SK-N-SH (cell line): ENCODE data around the gene MYO9A. TPM values are rescaled to one million over a fixed set of nuclear protein-coding genes. Genes with fewer than 3 reads are reported as not detected.

Experiments
- CTCF ChIA-PET: fragments of 300-600, 350-600 bp; formaldehyde crosslinking; extraction: SDS; loops from one replicate; lab custom pipeline; 2021; lab: Yijun Ruan, JAX
- POLR2A ChIA-PET: fragments of 350-600 bp; sonication (Branson Sonifier 250); formaldehyde crosslinking; extraction: SDS; loops from one replicate; lab custom pipeline; 2020; ENCODE audit warnings: antibody characterized with exemption, inconsistent platforms; lab: Yijun Ruan, JAX
- DNase-seq: peaks from one replicate; pipeline ENCODE4 v3.0.0; 2012
- H2AFZ ChIP-seq: fragments of 200-600 bp; sonication (generic); 2 replicates; pipeline ENCODE4 v1.8.1; 2016; ENCODE audit warnings: antibody characterized with exemption, mild to moderate bottlenecking, low read depth
- H3F3A ChIP-seq: fragments of 200-600 bp; sonication (generic); replicated peaks from 2 replicates; pipeline ENCODE3; 2016; ENCODE audit warnings: antibody characterized with exemption, mild to moderate bottlenecking; ENCODE audit not compliant: insufficient read depth
- H3K27ac ChIP-seq, 2 experiments: fragments of 200-500 bp in 1 of 2; fragments of 200-600 bp in 1 of 2; sonication (Bioruptor generic) in 1 of 2; sonication (generic), shearing (Covaris generic) in 1 of 2; 2 replicates each; pipeline versions ENCODE4 v1.5.1 to v1.6.1; 2014 to 2016; ENCODE audit warnings: low read depth in 2 of 2, inconsistent platforms in 1 of 2, low read length in 1 of 2, mild to moderate bottlenecking in 1 of 2, mixed read lengths in 1 of 2
- H3K27me3 ChIP-seq: fragments of 200-600 bp; sonication (generic), shearing (Covaris generic); 2 replicates; pipeline ENCODE4 v1.6.1; 2016; ENCODE audit warnings: mixed run types; ENCODE audit not compliant: insufficient read depth
- H3K36me3 ChIP-seq, 2 experiments: fragments of 200-500 bp in 1 of 2; fragments of 200-600 bp in 1 of 2; sonication (Bioruptor generic) in 1 of 2; sonication (generic) in 1 of 2; replicated peaks in 1 of 2; 2 replicates each; pipeline versions ENCODE3 to v1.5.1; 2014 to 2016; ENCODE audit warnings: low read length in 1 of 2, mild to moderate bottlenecking in 1 of 2; ENCODE audit not compliant: insufficient read depth in 2 of 2, control insufficient read depth in 1 of 2
- H3K4me1 ChIP-seq, 2 experiments: fragments of 200-500 bp in 1 of 2; fragments of 200-600 bp in 1 of 2; sonication (Bioruptor generic) in 1 of 2; sonication (generic), shearing (Covaris generic) in 1 of 2; 2 replicates each; pipeline versions ENCODE4 v1.5.1 to v1.6.1; 2014 to 2016; ENCODE audit warnings: low read depth in 1 of 2, low read length in 1 of 2, mixed run types in 1 of 2; ENCODE audit not compliant: insufficient read depth in 2 of 2, control insufficient read depth in 1 of 2
- H3K4me2 ChIP-seq: fragments of 200-600 bp; sonication (generic), shearing (Covaris generic); 2 replicates; pipeline ENCODE4 v1.6.1; 2017; ENCODE audit warnings: mixed run types
- H3K4me3 ChIP-seq, 2 experiments: fragments of 200-500 bp in 1 of 2; fragments of 200-600 bp in 1 of 2; sonication (Bioruptor generic) in 1 of 2; sonication (generic), shearing (Covaris generic) in 1 of 2; 2 replicates each; pipeline versions ENCODE4 v1.5.1 to v1.8.1; 2014 to 2016; ENCODE audit warnings: low read depth in 2 of 2, inconsistent platforms in 1 of 2, low read length in 1 of 2, mild to moderate bottlenecking in 1 of 2, mixed read lengths in 1 of 2, moderate library complexity in 1 of 2
- H3K79me2 ChIP-seq: fragments of 200-600 bp; sonication (generic); 2 replicates; pipeline ENCODE4 v1.8.1; 2017; ENCODE audit warnings: mild to moderate bottlenecking; ENCODE audit not compliant: insufficient read depth
- H3K9ac ChIP-seq: fragments of 200-600 bp; sonication (generic); 2 replicates; pipeline ENCODE4 v1.6.1; 2017; ENCODE audit warnings: mixed run types
- H3K9me2 ChIP-seq: fragments of 200-600 bp; sonication (generic); 2 replicates; pipeline ENCODE4 v1.6.1; 2017; ENCODE audit warnings: mixed run types
- H3K9me3 ChIP-seq: fragments of 200-600 bp; sonication (generic); 2 replicates; pipeline ENCODE4 v1.6.1; 2017; ENCODE audit warnings: mixed run types, mild to moderate bottlenecking, moderate library complexity
- H4K20me1 ChIP-seq: fragments of 200-600 bp; sonication (generic); 2 replicates; pipeline ENCODE4 v1.6.1; 2017; ENCODE audit warnings: mild to moderate bottlenecking, mixed run types; ENCODE audit not compliant: insufficient read depth
- CHD2 ChIP-seq: fragments of 150-350 bp; IDR thresholded peaks from 2 replicates; pipeline ENCODE4 v1.6.1; 2018; ENCODE audit warnings: low read length; ENCODE audit not compliant: partially characterized antibody
- ELF1 ChIP-seq: IDR thresholded peaks from 2 replicates; pipeline ENCODE4 v1.4.0; 2012
- EP300 ChIP-seq, 2 experiments: IDR thresholded peaks; 2 replicates each; pipeline versions ENCODE4 v1.4.0 to v1.6.1; 2012; ENCODE audit warnings: borderline replicate concordance in 1 of 2, low read depth in 1 of 2, low read length in 1 of 2
- EZH2phosphoT487 ChIP-seq: fragments of 200-600 bp; sonication (generic); IDR thresholded peaks from 2 replicates; pipeline ENCODE4 v1.6.1; 2017; ENCODE audit warnings: low read depth, mixed run types, mild to moderate bottlenecking, antibody characterized with exemption, moderate library complexity, borderline replicate concordance
- FOXJ3 ChIP-seq: sonication (generic); formaldehyde crosslinking; IDR thresholded peaks from 2 replicates; pipeline ENCODE4 v1.5.1; 2020; ENCODE audit warnings: mild to moderate bottlenecking, missing genetic modification reagents
- GATA2 ChIP-seq: sonication (generic); formaldehyde crosslinking; IDR thresholded peaks from 2 replicates; pipeline ENCODE4 v1.5.0; 2020; ENCODE audit warnings: mild to moderate bottlenecking, missing genetic modification reagents
- MEF2A ChIP-seq: IDR thresholded peaks from 2 replicates; pipeline ENCODE4 v1.4.0; 2012; ENCODE audit warnings: low read depth, borderline replicate concordance
- MXI1 ChIP-seq: IDR thresholded peaks from 2 replicates; pipeline ENCODE4 v1.6.1; 2012; ENCODE audit warnings: mild to moderate bottlenecking, low read depth, low read length, improper control_type of control experiment
- NRF1 ChIP-seq: IDR thresholded peaks from 2 replicates; pipeline ENCODE4 v1.6.1; 2012; ENCODE audit warnings: low read depth, mild to moderate bottlenecking, low read length
- RCOR1 ChIP-seq: fragments of 150-350 bp; IDR thresholded peaks from 2 replicates; pipeline ENCODE4 v1.6.1; 2017; ENCODE audit warnings: antibody characterized with exemption, low read length
- SIN3A ChIP-seq: IDR thresholded peaks from 2 replicates; pipeline ENCODE4 v1.6.1; 2012; ENCODE audit warnings: low read depth, mild to moderate bottlenecking, low read length, moderate library complexity, borderline replicate concordance
- TCF12 ChIP-seq: IDR thresholded peaks from 2 replicates; pipeline ENCODE4 v1.4.0; 2012
- WGBS: methylation state at CpG from one replicate; pipeline ENCODE4 v1.1.6; 2017; ENCODE audit warnings: low lambda C conversion rate; 5-methylcytosine and 5-hydroxymethylcytosine counted together
- polyA plus RNA-seq, 3 experiments: library from polyadenylated mRNA; depleted of rRNA; stranded (reverse); fragments of >200 nt; gene quantifications; 2 replicates each; pipeline ENCODE4 v1.2.3, GENCODE V29; 2012
- TF ChIP-seq, protein P1 (sequence below): IDR thresholded peaks from 2 replicates; pipeline ENCODE4; 2012
- TF ChIP-seq, protein P2 (sequence below): IDR thresholded peaks from 2 replicates; pipeline ENCODE4 v1.6.1; 2012; ENCODE audit warnings: mild to moderate bottlenecking, low read depth, low read length, moderate library complexity
- TF ChIP-seq, protein P3 (sequence below): fragments of 200-600 bp; sonication (generic); IDR thresholded peaks from 2 replicates; pipeline ENCODE4 v1.6.1; 2017; ENCODE audit warnings: antibody characterized with exemption, mild to moderate bottlenecking, moderate library complexity
- TF ChIP-seq, protein P4 (sequence below): fragments of 150-350 bp; IDR thresholded peaks from 2 replicates; pipeline ENCODE4 v1.6.1; 2017; ENCODE audit warnings: antibody characterized with exemption, low read length, low read depth, borderline replicate concordance
- TF ChIP-seq, protein P5 (sequence below): IDR thresholded peaks from 2 replicates; pipeline ENCODE4 v1.4.0; 2012; ENCODE audit warnings: low read depth
- TF ChIP-seq, protein P6 (sequence below): IDR thresholded peaks from 2 replicates; pipeline ENCODE4 v1.4.0; 2012; ENCODE audit warnings: low read depth, borderline replicate concordance

MYO9A gene
- polyA plus RNA-seq, 1 of the 3 experiments (the other 2 are of a cell fraction): 4.1 TPM

DNA sequence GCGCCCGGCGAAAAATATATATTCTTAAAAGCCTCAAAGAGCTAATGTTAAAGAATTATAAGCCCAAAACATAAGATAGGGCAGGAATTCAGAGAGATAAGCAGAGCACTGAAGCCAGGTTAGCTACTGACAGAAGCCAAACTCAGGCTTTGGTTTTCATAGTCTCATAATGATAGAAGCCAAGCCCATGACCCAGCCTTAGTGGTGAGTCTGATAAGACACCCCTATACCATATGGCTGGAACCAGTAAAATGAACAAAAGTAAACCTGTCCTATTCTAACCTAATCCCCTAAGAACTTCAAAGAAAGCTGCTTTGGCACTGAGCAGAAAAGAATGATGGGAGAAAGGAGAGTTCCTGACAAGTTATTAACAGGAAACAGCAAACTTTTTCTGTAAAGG is 25.9 kb downstream of the MYO9A start:
- Histone ChIP-seq H3K9ac (no peak overlapping the region), H3K9me3 (no peaks in the 10 kb centered on the region), H3K4me1 (no peaks in the 10 kb centered on the region), H3K4me2 (no peak overlapping the region), H4K20me1 (peaks cover 11% of the 10 kb centered on the region; the same call in 1 of the 2 replicates), H3F3A (no peaks in the 10 kb centered on the region), H3K4me3 (no peak overlapping the region), H3K27ac (no peak overlapping the region), H2AFZ (no peak overlapping the region), H3K27me3 (no peaks in the 10 kb centered on the region), H3K9me2 (no peaks in the 10 kb centered on the region), H3K79me2 (peaks cover 50% of the 10 kb centered on the region), H3K36me3 (peaks cover 0 to 12% of the 10 kb centered on the region in 2 experiments)
- CTCF ChIA-PET: interaction anchor here (0.9 kb wide), 1 partner anchor 108 kb away, joined by 3 read pairs; no protein-coding TSS in a partner anchor
- TF ChIP-seq EP300 (IDR thresholded peaks at IDR 0.05; ENCODE audit: borderline replicate concordance in 1 of 2, low read depth in 1 of 2, low read length in 1 of 2) (no peak), CHD2 (no peak), NRF1 (no peak), GATA2 (CRISPR knock-in tag) (no peak), RCOR1 (no peak), EZH2phosphoT487 (no peak), MXI1 (no peak), TCF12 (no peak)
- WGBS: 100% methylated on average over 3 of the region's 3 CpGs
- DNase-seq: no peak
- POLR2A ChIA-PET: interaction anchor here (0.9 kb wide), 1 partner anchor 26 kb away, joined by 3 read pairs; the partner anchor contains the start of genes MYO9A and SENP8

DNA sequence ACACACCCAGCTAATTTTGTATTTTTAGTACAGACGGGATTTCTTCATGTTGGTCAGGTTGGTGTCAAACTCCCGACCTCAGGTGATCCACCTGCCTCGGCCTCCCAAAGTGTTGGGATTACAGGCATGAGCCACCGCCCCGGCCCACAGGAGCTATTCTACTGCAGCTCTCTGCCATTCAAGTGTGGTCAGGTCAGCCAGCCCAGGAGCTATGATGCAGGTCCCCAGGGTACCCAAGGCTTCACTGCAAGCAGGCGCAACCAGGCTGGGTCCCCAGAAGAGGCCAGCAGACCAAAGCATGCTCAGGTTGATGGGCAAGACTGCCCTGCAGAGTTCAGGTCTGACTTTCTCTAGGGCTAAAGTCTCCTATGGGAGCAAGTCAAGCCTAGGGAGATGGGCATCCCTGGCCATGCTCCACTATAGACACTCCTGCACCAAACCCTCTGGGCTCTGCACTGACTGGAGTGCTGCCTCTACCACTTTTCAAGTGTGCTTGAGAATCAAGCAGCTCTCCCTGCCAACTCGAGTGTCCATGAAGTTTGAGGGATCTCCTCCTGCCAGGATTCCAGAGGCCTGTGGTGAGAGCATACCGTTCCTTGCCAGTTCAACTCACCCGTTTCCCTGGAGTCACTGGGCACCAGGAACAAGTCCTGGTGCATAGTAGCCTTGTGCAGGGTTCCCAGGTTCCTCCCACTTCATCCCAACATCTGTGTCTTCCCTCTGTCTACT is 30.9 kb downstream of the MYO9A start:
- ChIA-PET POLR2A (no interaction called here), CTCF (no interaction called here)
- no peak overlapping the region for H3K4me2 ChIP-seq
- H3K9ac ChIP-seq: no peak overlapping the region
- H3F3A ChIP-seq: no peaks in the 10 kb centered on the region
- H3K9me3 ChIP-seq: no peaks in the 10 kb centered on the region
- H3K27ac ChIP-seq: no peak overlapping the region
- no peaks in the 10 kb centered on the region for H3K9me2 ChIP-seq
- H3K36me3 ChIP-seq: peaks cover 0 to 8% of the 10 kb centered on the region in 2 experiments
- no peaks in the 10 kb centered on the region for H3K4me1 ChIP-seq
- DNase-seq: no peak
- WGBS: 95% methylated on average over 8 of the region's 9 CpGs
- peaks cover 32% of the 10 kb centered on the region for H3K79me2 ChIP-seq
- no peaks in the 10 kb centered on the region for H3K27me3 ChIP-seq
- peaks cover 10% of the 10 kb centered on the region; the same call in 1 of the 2 replicates for H4K20me1 ChIP-seq
- H3K4me3 ChIP-seq: no peak overlapping the region
- no peak overlapping the region for H2AFZ ChIP-seq
- TF ChIP-seq, protein P1, sequence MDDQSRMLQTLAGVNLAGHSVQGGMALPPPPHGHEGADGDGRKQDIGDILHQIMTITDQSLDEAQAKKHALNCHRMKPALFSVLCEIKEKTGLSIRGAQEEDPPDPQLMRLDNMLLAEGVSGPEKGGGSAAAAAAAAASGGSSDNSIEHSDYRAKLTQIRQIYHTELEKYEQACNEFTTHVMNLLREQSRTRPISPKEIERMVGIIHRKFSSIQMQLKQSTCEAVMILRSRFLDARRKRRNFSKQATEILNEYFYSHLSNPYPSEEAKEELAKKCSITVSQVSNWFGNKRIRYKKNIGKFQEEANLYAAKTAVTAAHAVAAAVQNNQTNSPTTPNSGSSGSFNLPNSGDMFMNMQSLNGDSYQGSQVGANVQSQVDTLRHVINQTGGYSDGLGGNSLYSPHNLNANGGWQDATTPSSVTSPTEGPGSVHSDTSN: no peak
- TF ChIP-seq, protein P2, sequence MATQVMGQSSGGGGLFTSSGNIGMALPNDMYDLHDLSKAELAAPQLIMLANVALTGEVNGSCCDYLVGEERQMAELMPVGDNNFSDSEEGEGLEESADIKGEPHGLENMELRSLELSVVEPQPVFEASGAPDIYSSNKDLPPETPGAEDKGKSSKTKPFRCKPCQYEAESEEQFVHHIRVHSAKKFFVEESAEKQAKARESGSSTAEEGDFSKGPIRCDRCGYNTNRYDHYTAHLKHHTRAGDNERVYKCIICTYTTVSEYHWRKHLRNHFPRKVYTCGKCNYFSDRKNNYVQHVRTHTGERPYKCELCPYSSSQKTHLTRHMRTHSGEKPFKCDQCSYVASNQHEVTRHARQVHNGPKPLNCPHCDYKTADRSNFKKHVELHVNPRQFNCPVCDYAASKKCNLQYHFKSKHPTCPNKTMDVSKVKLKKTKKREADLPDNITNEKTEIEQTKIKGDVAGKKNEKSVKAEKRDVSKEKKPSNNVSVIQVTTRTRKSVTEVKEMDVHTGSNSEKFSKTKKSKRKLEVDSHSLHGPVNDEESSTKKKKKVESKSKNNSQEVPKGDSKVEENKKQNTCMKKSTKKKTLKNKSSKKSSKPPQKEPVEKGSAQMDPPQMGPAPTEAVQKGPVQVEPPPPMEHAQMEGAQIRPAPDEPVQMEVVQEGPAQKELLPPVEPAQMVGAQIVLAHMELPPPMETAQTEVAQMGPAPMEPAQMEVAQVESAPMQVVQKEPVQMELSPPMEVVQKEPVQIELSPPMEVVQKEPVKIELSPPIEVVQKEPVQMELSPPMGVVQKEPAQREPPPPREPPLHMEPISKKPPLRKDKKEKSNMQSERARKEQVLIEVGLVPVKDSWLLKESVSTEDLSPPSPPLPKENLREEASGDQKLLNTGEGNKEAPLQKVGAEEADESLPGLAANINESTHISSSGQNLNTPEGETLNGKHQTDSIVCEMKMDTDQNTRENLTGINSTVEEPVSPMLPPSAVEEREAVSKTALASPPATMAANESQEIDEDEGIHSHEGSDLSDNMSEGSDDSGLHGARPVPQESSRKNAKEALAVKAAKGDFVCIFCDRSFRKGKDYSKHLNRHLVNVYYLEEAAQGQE: no peak
- TF ChIP-seq, protein P3, sequence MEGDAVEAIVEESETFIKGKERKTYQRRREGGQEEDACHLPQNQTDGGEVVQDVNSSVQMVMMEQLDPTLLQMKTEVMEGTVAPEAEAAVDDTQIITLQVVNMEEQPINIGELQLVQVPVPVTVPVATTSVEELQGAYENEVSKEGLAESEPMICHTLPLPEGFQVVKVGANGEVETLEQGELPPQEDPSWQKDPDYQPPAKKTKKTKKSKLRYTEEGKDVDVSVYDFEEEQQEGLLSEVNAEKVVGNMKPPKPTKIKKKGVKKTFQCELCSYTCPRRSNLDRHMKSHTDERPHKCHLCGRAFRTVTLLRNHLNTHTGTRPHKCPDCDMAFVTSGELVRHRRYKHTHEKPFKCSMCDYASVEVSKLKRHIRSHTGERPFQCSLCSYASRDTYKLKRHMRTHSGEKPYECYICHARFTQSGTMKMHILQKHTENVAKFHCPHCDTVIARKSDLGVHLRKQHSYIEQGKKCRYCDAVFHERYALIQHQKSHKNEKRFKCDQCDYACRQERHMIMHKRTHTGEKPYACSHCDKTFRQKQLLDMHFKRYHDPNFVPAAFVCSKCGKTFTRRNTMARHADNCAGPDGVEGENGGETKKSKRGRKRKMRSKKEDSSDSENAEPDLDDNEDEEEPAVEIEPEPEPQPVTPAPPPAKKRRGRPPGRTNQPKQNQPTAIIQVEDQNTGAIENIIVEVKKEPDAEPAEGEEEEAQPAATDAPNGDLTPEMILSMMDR: no peak
- TF ChIP-seq EZH2phosphoT487 (no peak), RCOR1 (no peak), MEF2A (no peak), ELF1 (no peak), TCF12 (no peak), SIN3A (no peak), FOXJ3 (CRISPR knock-in tag) (no peak)
- TF ChIP-seq, protein P4, sequence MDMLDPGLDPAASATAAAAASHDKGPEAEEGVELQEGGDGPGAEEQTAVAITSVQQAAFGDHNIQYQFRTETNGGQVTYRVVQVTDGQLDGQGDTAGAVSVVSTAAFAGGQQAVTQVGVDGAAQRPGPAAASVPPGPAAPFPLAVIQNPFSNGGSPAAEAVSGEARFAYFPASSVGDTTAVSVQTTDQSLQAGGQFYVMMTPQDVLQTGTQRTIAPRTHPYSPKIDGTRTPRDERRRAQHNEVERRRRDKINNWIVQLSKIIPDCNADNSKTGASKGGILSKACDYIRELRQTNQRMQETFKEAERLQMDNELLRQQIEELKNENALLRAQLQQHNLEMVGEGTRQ: no peak
- TF ChIP-seq, protein P5, sequence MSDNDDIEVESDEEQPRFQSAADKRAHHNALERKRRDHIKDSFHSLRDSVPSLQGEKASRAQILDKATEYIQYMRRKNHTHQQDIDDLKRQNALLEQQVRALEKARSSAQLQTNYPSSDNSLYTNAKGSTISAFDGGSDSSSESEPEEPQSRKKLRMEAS: no peak
- TF ChIP-seq, protein P6, sequence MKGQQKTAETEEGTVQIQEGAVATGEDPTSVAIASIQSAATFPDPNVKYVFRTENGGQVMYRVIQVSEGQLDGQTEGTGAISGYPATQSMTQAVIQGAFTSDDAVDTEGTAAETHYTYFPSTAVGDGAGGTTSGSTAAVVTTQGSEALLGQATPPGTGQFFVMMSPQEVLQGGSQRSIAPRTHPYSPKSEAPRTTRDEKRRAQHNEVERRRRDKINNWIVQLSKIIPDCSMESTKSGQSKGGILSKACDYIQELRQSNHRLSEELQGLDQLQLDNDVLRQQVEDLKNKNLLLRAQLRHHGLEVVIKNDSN: no peak
